ENCODE results near the gene ST3GAL4. TPM values are rescaled to one million over a fixed set of nuclear protein-coding genes. Genes with fewer than 3 reads are reported as not detected.

ST3GAL4 gene
- total and polyA plus RNA-seq, 2 of the 8 experiments (the other 6 are each of a cell fraction or from before 2014, with no cell fraction given), result 15.6 to 20.0 TPM

DNA sequence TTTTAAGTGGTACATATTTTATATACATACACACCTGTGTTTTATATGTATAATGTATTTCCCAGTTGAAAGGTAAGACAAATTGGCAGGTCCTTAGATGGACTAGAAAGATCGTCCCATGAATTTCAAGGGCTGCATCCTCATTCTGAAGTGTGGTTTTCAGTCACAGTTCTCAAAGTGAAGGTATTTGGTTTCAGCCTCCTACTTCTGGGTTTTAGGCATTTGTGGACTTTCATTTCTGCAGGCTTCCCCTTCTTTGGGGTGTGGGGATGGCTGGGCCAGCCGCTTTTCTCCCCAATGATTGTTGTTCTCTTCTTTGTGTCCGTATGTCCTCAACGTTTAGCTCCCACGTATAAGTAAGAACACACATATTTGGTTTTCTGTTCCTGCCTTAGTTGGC lies 41.7 kb upstream of the ST3GAL4 start (continued):
- TF ChIP-seq TAF1 (IDR thresholded peaks at IDR 0.05; ENCODE audit: low read depth, low read length) (no peak), SIRT6 (IDR thresholded peaks at IDR 0.05; ENCODE audit: low read length) (no peak), POLR2A (IDR thresholded peaks at IDR 0.05; ENCODE audit: control extremely low read depth in 1 of 2, low read depth in 2 of 2, low read length in 2 of 2) (no peak), KDM5A (IDR thresholded peaks at IDR 0.05; ENCODE audit: low read length) (no peak)
